Stomach (tissue), 4 donors: ENCODE data around the gene HSPB6.

Experiments
- EP300 ChIP-seq: sonication (generic); formaldehyde crosslinking; IDR thresholded peaks from one replicate; pipeline ENCODE4 v1.6.1; 2017; ENCODE audit warnings: antibody characterized with exemption
- POLR2A ChIP-seq, 4 donors: fragments of 450-650 bp; IDR thresholded peaks; one replicate each; pipeline ENCODE4 v1.6.1; 2016; ENCODE audit warnings: antibody characterized with exemption in 4 of 4, control low read depth in 2 of 4, mild to moderate bottlenecking in 1 of 4, moderate library complexity in 1 of 4
- POLR2AphosphoS5 ChIP-seq, 3 donors: sonication (generic); formaldehyde crosslinking; IDR thresholded peaks; one replicate each; pipeline ENCODE4 v1.6.1; 2016; ENCODE audit warnings: antibody characterized with exemption in 3 of 3

- TF ChIP-seq EP300 (no peak), POLR2A (IDR thresholded peaks at IDR 0.05) (no peak), POLR2AphosphoS5 (IDR thresholded peaks at IDR 0.05) (no peak)
Measured at GRCh38 chr19:35750167-35750566, 6.7 kb downstream of the HSPB6 start.
